Stimulated activated CD8-positive, alpha-beta memory T cell treated with anti-CD3 and anti-CD28 coated beads, Interleukin-7, amount 100 ng/mL, for 24 hours (primary cell): ENCODE results near the gene SPNS3.

Experiments
- DNase-seq: peaks from one replicate; pipeline ENCODE4 v3.0.0-alpha.2; 2020; ENCODE audit warnings: low read depth

SPNS3 gene

GRCh38 chr17:4433515-4434031, at the start of gene SPNS3:
Gene SPNS3, plus strand, starts transcription at chr17:4433940. Its CDS starts 28 bp downstream, at chr17:4433968.
- DNase-seq, result no peak

GRCh38 chr17:4386406-4386805, 47.3 kb upstream of the SPNS3 start:
- DNase-seq, result no peak

- no peak for DNase-seq
These were observed 46.6 kb upstream of the SPNS3 start for GRCh38 chr17:4387137-4387536.

GRCh38 chr17:4389079-4389478, 44.7 kb upstream of the SPNS3 start:
- no peak for DNase-seq

GRCh38 chr17:4393806-4394205, 39.9 kb upstream of the SPNS3 start:
- no peak for DNase-seq

- no peak for DNase-seq
These were observed 39.3 kb upstream of the SPNS3 start for GRCh38 chr17:4394208-4395110.

- DNase-seq, result no peak
These were observed 38.6 kb upstream of the SPNS3 start for GRCh38 chr17:4395111-4395478.

GRCh38 chr17:4397840-4398239, 35.9 kb upstream of the SPNS3 start:
- DNase-seq, result no peak

- no peak for DNase-seq
These were observed 28.6 kb upstream of the SPNS3 start for GRCh38 chr17:4405038-4405669.

- no peak for DNase-seq
These were observed 28.0 kb upstream of the SPNS3 start for GRCh38 chr17:4405699-4406098.

- no peak for DNase-seq
These were observed 27.4 kb upstream of the SPNS3 start for GRCh38 chr17:4406386-4406785.

- DNase-seq, result no peak
These were observed 26.5 kb upstream of the SPNS3 start for GRCh38 chr17:4407216-4407615.

GRCh38 chr17:4407851-4408250, 25.9 kb upstream of the SPNS3 start:
- DNase-seq, result no peak

- no peak for DNase-seq
These were observed 24.1 kb upstream of the SPNS3 start for GRCh38 chr17:4409659-4410058.

- no peak for DNase-seq
These were observed 22.5 kb upstream of the SPNS3 start for GRCh38 chr17:4411201-4411600.

- peak; percentile 93 for DNase-seq
These were observed 20.6 kb upstream of the SPNS3 start for GRCh38 chr17:4412933-4413831.

GRCh38 chr17:4417129-4417667, 16.5 kb upstream of the SPNS3 start:
- DNase-seq, result no peak

- DNase-seq, result no peak
These were observed 13.0 kb upstream of the SPNS3 start for GRCh38 chr17:4420692-4421131.

GRCh38 chr17:4422864-4423263, 10.9 kb upstream of the SPNS3 start:
- no peak for DNase-seq

- DNase-seq, result no peak
These were observed 8.3 kb upstream of the SPNS3 start for GRCh38 chr17:4425398-4425797.

GRCh38 chr17:4426499-4427208, 7.1 kb upstream of the SPNS3 start:
- DNase-seq, result no peak
